Breast epithelium (tissue), 3 donors: ENCODE measurements around the gene HSPG2.
"Not testable (repeated sequence)": the region's sequence is repeated elsewhere in the genome, so short reads cannot be mapped to it uniquely, and the experiment has no call there.

Experiments used
- CTCF ChIP-seq, 3 donors: fragments of 450-650 bp; IDR thresholded peaks; one replicate each; pipeline ENCODE4 v1.5.1; 2016 to 2017; ENCODE audit warnings: antibody characterized with exemption in 3 of 3, mild to moderate bottlenecking in 3 of 3, moderate library complexity in 3 of 3
- POLR2AphosphoS5 ChIP-seq, 3 donors: sonication (generic); formaldehyde crosslinking; IDR thresholded peaks; one replicate each; pipeline ENCODE4 v1.6.1; 2017; ENCODE audit warnings: antibody characterized with exemption in 3 of 3

- not testable (repeated sequence) for TF ChIP-seq CTCF, POLR2AphosphoS5 (IDR thresholded peaks at IDR 0.05)
These were observed 41.1 kb upstream of the HSPG2 start for GRCh38 chr1:21978209-21978608.
